K562 (cell line): ENCODE results near the gene RPL22. TPM values are rescaled to one million over a fixed set of nuclear protein-coding genes. Genes with fewer than 3 reads are reported as not detected.

Experiments
- ATAC-seq: fragments of 200-7000 bp; cut with Tn5 transposase; 3 replicates; pipeline ENCODE4 v1.9.1; 2020; ENCODE audit warnings: moderate library complexity
- BruUV-seq: library from RNA; stranded (reverse); fragments of 400-500 nt; replicated peaks from 2 replicates; lab custom pipeline; 2021; lab: Mats Ljungman, UMichigan
- CTCF ChIA-PET: fragments of 300-600 bp; formaldehyde crosslinking; extraction: SDS; loops from one replicate; lab custom pipeline; 2021; ENCODE audit warnings: low intra/inter-chr PET ratio; lab: Yijun Ruan, JAX
- POLR2A ChIA-PET: fragments of 300-600, 350-650 bp; sonication (Branson Sonifier 250); formaldehyde crosslinking; extraction: SDS; loops from one replicate; lab custom pipeline; 2021; ENCODE audit warnings: antibody characterized with exemption, inconsistent platforms; lab: Yijun Ruan, JAX
- DNase-seq, 4 experiments: peaks; one replicate each; pipeline versions ENCODE4 v3.0.0 to v3.0.0-alpha.2; 2011 to 2018; ENCODE audit warnings: low spot score in 3 of 4, mixed read lengths in 3 of 4; ENCODE audit errors: extremely low read depth in 1 of 4
- FAIRE-seq: peaks from 2 replicates; lab custom pipeline; 2011; peaks lifted over from hg19 to GRCh38; lab: Jason Lieb, UNC
- H2AFZ ChIP-seq: 2 replicates; pipeline ENCODE4 v1.6.0; 2011; ENCODE audit warnings: low read depth, low read length, control low read depth, inconsistent platforms
- H3K27ac ChIP-seq: fragments of 200-600 bp; 3 replicates; pipeline ENCODE4 v1.8.0; 2011; ENCODE audit warnings: low read depth, mild to moderate bottlenecking, control low read depth, inconsistent platforms, low read length, moderate library complexity, mixed read lengths; ENCODE audit errors: extremely low read depth
- H3K27me3 ChIP-seq, 2 experiments: fragments of 300-600 bp in 1 of 2; 2 replicates in 1 of 2; 3 replicates in 1 of 2; pipeline versions ENCODE4 v1.6.0 to v1.8.0; 2011; ENCODE audit warnings: inconsistent platforms in 2 of 2, low read length in 2 of 2, mild to moderate bottlenecking in 1 of 2, mixed read lengths in 1 of 2, moderate library complexity in 1 of 2; ENCODE audit not compliant: control insufficient read depth in 2 of 2, insufficient read depth in 2 of 2
- H3K36me3 ChIP-seq: fragments of 300-600 bp; 3 replicates; pipeline ENCODE4 v1.8.0; 2011; ENCODE audit warnings: mild to moderate bottlenecking, low read length, inconsistent platforms; ENCODE audit not compliant: control insufficient read depth, insufficient read depth
- H3K4me1 ChIP-seq, 2 experiments: fragments of 200-600 bp in 1 of 2; replicated peaks in 1 of 2; 2 replicates in 1 of 2; 3 replicates in 1 of 2; pipeline versions ENCODE4 v1.5.1 to v1.8.0; 2011; ENCODE audit warnings: inconsistent platforms in 2 of 2, low read length in 2 of 2, mild to moderate bottlenecking in 1 of 2, mixed read lengths in 1 of 2, moderate library complexity in 1 of 2; ENCODE audit not compliant: control insufficient read depth in 2 of 2, insufficient read depth in 2 of 2
- H3K4me2 ChIP-seq: 2 replicates; pipeline ENCODE4 v1.6.1; 2011; ENCODE audit warnings: low read length, control low read depth, inconsistent platforms, mixed read lengths; ENCODE audit not compliant: insufficient read depth
- H3K4me3 ChIP-seq: fragments of 200-600 bp; sonication (generic), shearing (Covaris generic); 2 replicates; pipeline ENCODE4 v1.5.1; 2016; ENCODE audit warnings: control low read depth, inconsistent platforms
- H3K79me2 ChIP-seq: fragments of 200-600 bp; 3 replicates; pipeline ENCODE4 v1.8.0; 2011; ENCODE audit warnings: low read length, inconsistent platforms; ENCODE audit not compliant: control insufficient read depth, insufficient read depth
- H3K9ac ChIP-seq, 2 experiments: 2 replicates each; pipeline versions ENCODE4 v1.6.0 to v1.6.1; 2011; ENCODE audit warnings: low read depth in 2 of 2, low read length in 2 of 2, control low read depth in 1 of 2, inconsistent platforms in 1 of 2, mild to moderate bottlenecking in 1 of 2, mixed read lengths in 1 of 2; ENCODE audit not compliant: insufficient read depth in 1 of 2
- H3K9me1 ChIP-seq: one replicate; pipeline ENCODE4 v1.6.0; 2011; ENCODE audit warnings: inconsistent platforms, mild to moderate bottlenecking, low read length, moderate library complexity; ENCODE audit not compliant: control insufficient read depth, insufficient read depth
- H3K9me3 ChIP-seq: replicated peaks from 2 replicates; pipeline ENCODE4 v1.5.1; 2011; ENCODE audit warnings: low read depth, low read length, inconsistent platforms; ENCODE audit not compliant: control insufficient read depth, insufficient read depth
- H4K20me1 ChIP-seq: replicated peaks from 2 replicates; pipeline ENCODE4 v1.6.1; 2011; ENCODE audit warnings: low read length, inconsistent platforms, mixed read lengths; ENCODE audit not compliant: control insufficient read depth, insufficient read depth
- CBX2 ChIP-seq: fragments of 200-600 bp; sonication (generic); IDR thresholded peaks from one replicate; pipeline ENCODE4 v1.6.1; 2012; ENCODE audit warnings: mild to moderate bottlenecking, low read length, inconsistent platforms; ENCODE audit not compliant: insufficient read depth, poor library complexity, severe bottlenecking
- IRF2 ChIP-seq: sonication (generic); formaldehyde crosslinking; IDR thresholded peaks from 2 replicates; pipeline ENCODE4 v1.8.1; 2022; ENCODE audit warnings: mild to moderate bottlenecking, missing genetic modification reagents
- KLF16 ChIP-seq: IDR thresholded peaks from 2 replicates; pipeline ENCODE4 v1.6.1; 2016; ENCODE audit warnings: antibody characterized with exemption
- LCOR ChIP-seq: sonication (generic); formaldehyde crosslinking; IDR thresholded peaks from 2 replicates; pipeline ENCODE4 v1.8.0; 2022; ENCODE audit warnings: mild to moderate bottlenecking, missing genetic modification reagents
- MAFK ChIP-seq: IDR thresholded peaks from 2 replicates; pipeline ENCODE4 v1.6.1; 2011; ENCODE audit warnings: low read length, improper control_type of control experiment
- ZNF586 ChIP-seq: fragments of 450-650 bp; formaldehyde crosslinking; conservative IDR thresholded peaks from 2 replicates; pipeline ENCODE4 v1.4.0; 2020; ENCODE audit warnings: mild to moderate bottlenecking, moderate library complexity
- WGBS: fragments of 100-300 bp; shearing (Covaris generic); methylation state at CpG from one replicate; pipeline ENCODE4 v1.1.6; 2016; ENCODE audit warnings: low coverage, mixed read lengths; ENCODE audit not compliant: insufficient coverage; ENCODE audit errors: missing lambda C conversion rate; 5-methylcytosine and 5-hydroxymethylcytosine counted together
- in situ Hi-C: fragments of 300-500 bp; cut with MboI; formaldehyde crosslinking; loops from 4 replicates; pipeline ENCODE4 v1.15.0; 2018; ENCODE audit warnings: inconsistent platforms, mixed read lengths
- intact Hi-C: fragments of 100-400 bp; cut with micrococcal nuclease; formaldehyde crosslinking; loops from 2 replicates; pipeline ENCODE4 v1.14.2; 2022
- polyA plus RNA-seq, 8 experiments: library from polyadenylated mRNA; depleted of rRNA in 4 of 8; stranded (reverse) in 5 of 8; unstranded in 3 of 8; fragments of >200 nt; fragmentation: Nextera tagmentation in 2 of 8; fragmentation: Illumina TruSeq in 1 of 8; extraction: Ambion mirVana in 2 of 8; extraction: Trizol in 1 of 8; gene quantifications; 2 replicates each; pipeline versions ENCODE4 v1.2.1 to v1.2.3, GENCODE V29; 2011 to 2014; ENCODE audit warnings: inconsistent platforms in 1 of 8, missing spikeins in 1 of 8
- total RNA-seq, 7 experiments: library from RNA; depleted of rRNA in 6 of 7; stranded (reverse); fragments of >200 nt in 6 of 7; fragmentation: Illumina TruSeq in 2 of 7; extraction: Trizol in 2 of 7; gene quantifications; 2 replicates each; pipeline versions ENCODE4 v1.2.1 to v1.2.3, GENCODE V29; 2011 to 2021; ENCODE audit warnings: low replicate concordance in 1 of 7

Gene RPL22
- total and polyA plus RNA-seq, 9 of the 15 experiments (the other 6 are each of a cell fraction or from before 2014, with no cell fraction given) = 467 to 1,165 (median 607) TPM

- Histone ChIP-seq H3K27ac (no peak overlapping the region), H3K4me3 (no peak overlapping the region), H3K27me3 (peaks cover 49 to 73% of the 10 kb centered on the region in 2 experiments; a peak in 4 of 5 replicates), H3K4me1 (peaks cover 7 to 31% of the 10 kb centered on the region in 2 experiments; a peak in 3 of 5 replicates), H3K9me3 (no peaks in the 10 kb centered on the region), H3K36me3 (no peaks in the 10 kb centered on the region), H3K9ac (no peak overlapping the region), H3K4me2 (no peak overlapping the region), H2AFZ (no peak overlapping the region), H4K20me1 (peaks cover 50% of the 10 kb centered on the region), H3K9me1 (peaks cover 5% of the 10 kb centered on the region), H3K79me2 (no peaks in the 10 kb centered on the region)
- ATAC-seq (no peak), DNase-seq (no peak), FAIRE-seq (no peak)
- 0% methylated on average over 2 of the region's 2 CpGs for WGBS
- POLR2A ChIA-PET = interaction anchor here (0.8 to 1.3 kb wide), 5 partner anchors 10 to 38 kb away, joined by 3 to 5 read pairs (median 3); no protein-coding TSS in a partner anchor
- in situ Hi-C loops (no loop called here), intact Hi-C loops (no loop called here)
- CTCF ChIA-PET = no interaction called here
- TF ChIP-seq IRF2 (CRISPR knock-in tag) (no peak), ZNF586 (CRISPR knock-in tag) (no peak), CBX2 (no peak), KLF16 (no peak), LCOR (CRISPR knock-in tag) (no peak), MAFK (no peak)
- no TSS peak for BruUV-seq
Observed at GRCh38 chr1:6145396-6145750, 54.0 kb downstream of the RPL22 start.
